ENCODE results near the gene TTC9B. TPM values are rescaled to one million over a fixed set of nuclear protein-coding genes. Genes with fewer than 3 reads are reported as not detected.

TTC9B gene
- total and polyA plus RNA-seq, 2 of the 8 experiments (the other 6 are each of a cell fraction or from before 2014, with no cell fraction given): 0.26 TPM; not detected in 1

DNA sequence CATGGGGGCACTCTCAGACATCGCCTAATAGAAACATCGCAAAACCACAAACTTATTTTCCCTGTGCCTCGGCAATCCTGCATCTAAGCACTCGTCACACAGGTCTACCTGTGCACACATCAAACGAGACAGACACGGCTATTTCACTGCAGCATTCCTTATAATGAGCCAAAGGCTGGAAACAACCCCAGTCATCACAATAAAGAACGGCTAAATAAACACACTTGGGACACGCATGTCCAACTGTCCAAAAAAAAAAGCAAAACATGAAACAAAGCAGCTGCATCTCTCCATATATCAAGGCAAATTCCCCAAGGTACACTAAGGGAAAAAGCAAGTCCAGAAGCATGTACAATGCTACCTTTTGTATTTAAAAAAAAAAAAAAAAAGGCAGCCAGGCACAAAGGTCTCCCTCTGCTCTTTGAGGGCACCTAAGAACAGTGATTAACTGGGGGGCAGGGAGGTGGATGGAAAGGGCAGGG, 35.5 kb upstream of the TTC9B start:
- Histone ChIP-seq H3K23ac (ENCODE audit: insufficient read length) (no peak overlapping the region), H2BK120ac (replicated peaks; ENCODE audit: low read depth, low read length) (no peak overlapping the region), H4K20me1 (replicated peaks in 1 of 2; ENCODE audit: control insufficient read depth in 1 of 2, insufficient read depth in 2 of 2, low read length in 2 of 2) (peaks cover 0 to 14% of the 10 kb centered on the region in 2 experiments), H2BK12ac (ENCODE audit: low read depth, low read length) (no peak overlapping the region), H3K9me3 (ENCODE audit: insufficient read depth in 2 of 2, low read depth in 1 of 2, low read length in 1 of 2) (no peaks in the 10 kb centered on the region), H3K9ac (replicated peaks in 1 of 4; ENCODE audit: extremely low read depth in 1 of 4, low read depth in 3 of 4, low read length in 3 of 4) (no peak overlapping the region), H4K91ac (replicated peaks; ENCODE audit: insufficient read length, low read length) (no peak overlapping the region), H3K18ac (ENCODE audit: extremely low read depth, low read length) (no peak overlapping the region), H3K56ac (replicated peaks; ENCODE audit: insufficient read length, low read depth, low read length) (no peak overlapping the region), H3K4me2 (ENCODE audit: insufficient read depth in 1 of 2, low read depth in 2 of 2, low read length in 2 of 2) (no peak overlapping the region; a peak in 1 of 4 replicates), H3K4ac (replicated peaks; ENCODE audit: insufficient read length, low read depth, low read length) (no peak overlapping the region), H3K27me3 (replicated peaks in 1 of 4; ENCODE audit: control insufficient read depth in 3 of 4, extremely low read depth in 1 of 4, insufficient read depth in 3 of 4, low read length in 3 of 4) (no peaks in the 10 kb centered on the region), H4K5ac (ENCODE audit: insufficient read length, low read depth, low read length) (no peak overlapping the region), H2AFZ (ENCODE audit: low read length) (no peak overlapping the region), H3K14ac (ENCODE audit: insufficient read length) (no peak overlapping the region), H3K27ac (ENCODE audit: low read depth, low read length) (no peak overlapping the region), H3K4me3 (ENCODE audit: extremely low read depth in 1 of 4, insufficient read depth in 2 of 4, low read depth in 3 of 4, low read length in 4 of 4) (no peak overlapping the region), H2BK15ac (ENCODE audit: low read length) (no peak overlapping the region), H3K4me1 (replicated peaks in 1 of 4; ENCODE audit: control insufficient read depth in 3 of 4, insufficient read depth in 4 of 4, low read length in 3 of 4) (peaks cover 0 to 6% (median 4%) of the 10 kb centered on the region in 4 experiments; a peak in 6 of 7 replicates), H3K79me1 (ENCODE audit: low read depth, low read length) (no peaks in the 10 kb centered on the region; the same call in 1 of the 2 replicates), H3K36me3 (ENCODE audit: control insufficient read depth in 2 of 4, insufficient read depth in 4 of 4, low read length in 3 of 4) (peaks cover 7 to 27% (median 13%) of the 10 kb centered on the region in 4 experiments; a peak in 5 of 8 replicates), H3K79me2 (ENCODE audit: control insufficient read depth in 1 of 2, insufficient read depth in 2 of 2, low read length in 2 of 2) (peaks cover 0 to 9% of the 10 kb centered on the region in 2 experiments; a peak in 1 of 4 replicates), H2BK5ac (ENCODE audit: low read depth, low read length) (no peak overlapping the region), H2AK5ac (ENCODE audit: low read depth, low read length) (no peak overlapping the region), H3K23me2 (ENCODE audit: low read depth, low read length) (no peaks in the 10 kb centered on the region; the same call in 1 of the 2 replicates), H4K8ac (ENCODE audit: extremely low read depth, insufficient read depth, low read length) (no peak overlapping the region), H2BK20ac (ENCODE audit: low read length) (no peak overlapping the region)
- POLR2A ChIA-PET (ENCODE audit: partially characterized antibody): interaction anchor here (0.6 to 1.9 kb wide), 4 partner anchors 11 to 133 kb away, joined by 3 to 8 read pairs (median 6); no protein-coding TSS in a partner anchor
- DNase-seq (ENCODE audit: low read depth in 1 of 2, low spot score in 2 of 2): no peak
- no peak for TF ChIP-seq RBBP5 (IDR thresholded peaks at IDR 0.05; ENCODE audit: borderline replicate concordance, low read depth, low read length)
- TF ChIP-seq HDAC2 (IDR thresholded peaks at IDR 0.05; ENCODE audit: borderline replicate concordance in 1 of 2, low read depth in 2 of 2, low read length in 2 of 2): no peak
- no peak for TF ChIP-seq CBX8 (IDR thresholded peaks at IDR 0.05; ENCODE audit: borderline replicate concordance, low read depth, low read length)
- TF ChIP-seq KDM4A (IDR thresholded peaks at IDR 0.05; ENCODE audit: low read depth, low read length, severe bottlenecking): no peak
- no peak for TF ChIP-seq SAP30 (IDR thresholded peaks at IDR 0.05; ENCODE audit: insufficient read depth, insufficient replicate concordance, low read length)
- no peak for TF ChIP-seq BACH1 (IDR thresholded peaks at IDR 0.05; ENCODE audit: low read length)
- TF ChIP-seq BCL11A (IDR thresholded peaks at IDR 0.05; ENCODE audit: low read depth in 2 of 2, low read length in 2 of 2): no peak
- no peak for TF ChIP-seq SIN3A (conservative IDR thresholded peaks at IDR 0.05 in 1 of 2, IDR thresholded peaks at IDR 0.05 in 1 of 2; ENCODE audit: low read depth in 1 of 2, low read length in 2 of 2)
- no peak for TF ChIP-seq EGR1 (IDR thresholded peaks at IDR 0.05; ENCODE audit: borderline replicate concordance, low read depth, low read length)
- TF ChIP-seq POLR2A (IDR thresholded peaks at IDR 0.05; ENCODE audit: control extremely low read depth in 1 of 2, low read depth in 2 of 2, low read length in 2 of 2): no peak
- FAIRE-seq: no peak
- WGBS, 2 experiments (ENCODE audit: extremely low coverage in 1 of 2, insufficient coverage in 1 of 2, insufficient read length in 1 of 2, insufficient replicate concordance in 2 of 2, low coverage in 1 of 2, low lambda C conversion rate in 2 of 2, missing lambda C conversion rate in 1 of 2): 91% methylated on average over 8 of the region's 8 CpGs; no CpG with 5 or more reads in 1 of the 2 experiments
- CTCF ChIA-PET (ENCODE audit: partially characterized antibody): interaction anchor here (1.1 to 2.5 kb wide), 5 partner anchors 9 to 36 kb away, joined by 3 to 9 read pairs (median 5); partner anchors contain the start of genes AKT2 and TTC9B

All from H1 (cell line).